IMR-90 (cell line): ENCODE data around the gene DVL1. TPM values are rescaled to one million over a fixed set of nuclear protein-coding genes. Genes with fewer than 3 reads are reported as not detected.

Experiments
- ATAC-seq: fragments of 200-7000 bp; cut with Tn5 transposase; 2 replicates; pipeline ENCODE4 v1.9.1; 2020; ENCODE audit warnings: low read depth, mild to moderate bottlenecking, moderate library complexity
- BruUV-seq: library from RNA; stranded (reverse); fragments of 400-500 nt; replicated peaks from 2 replicates; lab custom pipeline; 2021; lab: Mats Ljungman, UMichigan
- CTCF ChIA-PET: fragments of 300-600 bp; formaldehyde crosslinking; extraction: SDS; loops from one replicate; lab custom pipeline; 2021; ENCODE audit warnings: antibody characterized with exemption; lab: Yijun Ruan, JAX
- POLR2A ChIA-PET: fragments of 300-600 bp; sonication (Branson Sonifier 250); formaldehyde crosslinking; loops from one replicate; lab custom pipeline; 2022; ENCODE audit warnings: antibody characterized with exemption; ENCODE audit not compliant: unreplicated experiment; lab: Charles Lee
- DNase-seq: peaks from one replicate; pipeline ENCODE4 v3.0.0; 2013
- H2AFZ ChIP-seq: replicated peaks from 2 replicates; pipeline ENCODE3; 2013; ENCODE audit warnings: low read length, mild to moderate bottlenecking; ENCODE audit not compliant: poor library complexity
- H2AK5ac ChIP-seq: 2 replicates; pipeline ENCODE4 v1.6.1; 2013; ENCODE audit warnings: low read depth, low read length, inconsistent platforms
- H2AK9ac ChIP-seq: replicated peaks from 2 replicates; pipeline ENCODE3; 2013; ENCODE audit warnings: mild to moderate bottlenecking, low read depth, low read length, moderate library complexity; ENCODE audit not compliant: poor library complexity
- H2BK120ac ChIP-seq: 2 replicates; pipeline ENCODE4 v1.6.1; 2013; ENCODE audit warnings: low read depth, low read length, inconsistent platforms
- H2BK15ac ChIP-seq: 3 replicates; pipeline ENCODE4 v1.6.1; 2013; ENCODE audit warnings: low read depth, low read length, inconsistent platforms
- H2BK20ac ChIP-seq: 2 replicates; pipeline ENCODE4 v1.6.1; 2013; ENCODE audit warnings: low read depth, mild to moderate bottlenecking, inconsistent platforms, low read length, moderate library complexity
- H2BK5ac ChIP-seq: 2 replicates; pipeline ENCODE4 v1.6.1; 2013; ENCODE audit warnings: mild to moderate bottlenecking, low read depth, low read length, inconsistent platforms; ENCODE audit not compliant: poor library complexity, severe bottlenecking
- H3K14ac ChIP-seq: replicated peaks from 2 replicates; pipeline ENCODE4 v1.6.1; 2013; ENCODE audit warnings: low read depth, low read length, inconsistent platforms
- H3K18ac ChIP-seq: 2 replicates; pipeline ENCODE4 v1.6.1; 2013; ENCODE audit warnings: low read depth, low read length, control low read depth
- H3K23ac ChIP-seq: 2 replicates; pipeline ENCODE4 v1.6.1; 2013; ENCODE audit warnings: low read depth, low read length, inconsistent platforms
- H3K27ac ChIP-seq: 2 replicates; pipeline ENCODE4 v1.5.1; 2013; ENCODE audit warnings: mild to moderate bottlenecking, control low read depth, low read length; ENCODE audit not compliant: insufficient read depth
- H3K27me3 ChIP-seq: 2 replicates; pipeline ENCODE4 v1.6.1; 2013; ENCODE audit warnings: low read length; ENCODE audit not compliant: control insufficient read depth, insufficient read depth
- H3K36me3 ChIP-seq: 2 replicates; pipeline ENCODE4 v1.6.1; 2013; ENCODE audit warnings: low read length, mixed read lengths; ENCODE audit not compliant: control insufficient read depth, insufficient read depth
- H3K4ac ChIP-seq: 2 replicates; pipeline ENCODE4 v1.6.1; 2013; ENCODE audit warnings: low read depth, low read length, inconsistent platforms
- H3K4me1 ChIP-seq: 2 replicates; pipeline ENCODE4 v1.6.1; 2013; ENCODE audit warnings: low read length, mixed read lengths; ENCODE audit not compliant: control insufficient read depth, insufficient read depth
- H3K4me2 ChIP-seq: 2 replicates; pipeline ENCODE4 v1.6.1; 2013; ENCODE audit warnings: low read depth, mild to moderate bottlenecking, control low read depth, low read length, moderate library complexity
- H3K4me3 ChIP-seq: 2 replicates; pipeline ENCODE4 v1.5.1; 2013; ENCODE audit warnings: low read depth, mild to moderate bottlenecking, control low read depth, low read length, moderate library complexity; ENCODE audit not compliant: insufficient read depth
- H3K56ac ChIP-seq: 2 replicates; pipeline ENCODE4 v1.6.1; 2013; ENCODE audit warnings: low read length, inconsistent platforms; ENCODE audit not compliant: insufficient read depth; ENCODE audit errors: extremely low read depth
- H3K79me1 ChIP-seq, 2 experiments: 2 replicates each; pipeline ENCODE4 v1.6.1; 2013; ENCODE audit warnings: low read length in 2 of 2, inconsistent platforms in 1 of 2, low read depth in 1 of 2
- H3K9ac ChIP-seq: 2 replicates; pipeline ENCODE4 v1.6.1; 2013; ENCODE audit warnings: low read depth, low read length, control low read depth
- H3K9me1 ChIP-seq: 2 replicates; pipeline ENCODE4 v1.6.1; 2013; ENCODE audit warnings: low read length, inconsistent platforms; ENCODE audit not compliant: insufficient read depth
- H3K9me3 ChIP-seq: 2 replicates; pipeline ENCODE4 v1.6.1; 2013; ENCODE audit warnings: low read length; ENCODE audit not compliant: control insufficient read depth, insufficient read depth
- H4K20me1 ChIP-seq: 2 replicates; pipeline ENCODE4 v1.6.1; 2013; ENCODE audit warnings: low read length, inconsistent platforms; ENCODE audit not compliant: insufficient read depth
- H4K5ac ChIP-seq: 2 replicates; pipeline ENCODE4 v1.6.1; 2013; ENCODE audit warnings: mild to moderate bottlenecking, low read depth, low read length, control low read depth
- H4K8ac ChIP-seq, 2 experiments: 2 replicates each; pipeline ENCODE4 v1.6.1; 2013; ENCODE audit warnings: low read depth in 2 of 2, low read length in 2 of 2, control low read depth in 1 of 2, inconsistent platforms in 1 of 2
- H4K91ac ChIP-seq: 2 replicates; pipeline ENCODE4 v1.6.1; 2013; ENCODE audit warnings: low read depth, low read length, inconsistent platforms; ENCODE audit not compliant: insufficient read depth
- BHLHE40 ChIP-seq: fragments of 150-350 bp; IDR thresholded peaks from 2 replicates; pipeline ENCODE4 v1.6.1; 2016; ENCODE audit warnings: mild to moderate bottlenecking, low read depth, low read length
- CHD1 ChIP-seq: IDR thresholded peaks from 2 replicates; pipeline ENCODE4 v1.6.1; 2012; ENCODE audit warnings: low read depth, low read length, improper control_type of control experiment
- MAFK ChIP-seq: IDR thresholded peaks from 2 replicates; pipeline ENCODE4 v1.6.1; 2012; ENCODE audit warnings: low read depth, low read length, improper control_type of control experiment
- MXI1 ChIP-seq: IDR thresholded peaks from 2 replicates; pipeline ENCODE4 v1.6.1; 2012; ENCODE audit warnings: low read depth, mild to moderate bottlenecking, low read length, moderate library complexity, borderline replicate concordance
- NFE2L2 ChIP-seq: fragments of 150-350 bp; IDR thresholded peaks from 2 replicates; pipeline ENCODE4 v1.6.1; 2016; ENCODE audit warnings: low read depth, mild to moderate bottlenecking, low read length
- POLR2A ChIP-seq: IDR thresholded peaks from 2 replicates; pipeline ENCODE4 v1.6.1; 2012; ENCODE audit warnings: mild to moderate bottlenecking, low read depth, low read length
- RAD21 ChIP-seq: IDR thresholded peaks from 2 replicates; pipeline ENCODE4 v1.6.1; 2012; ENCODE audit warnings: low read length, improper control_type of control experiment
- SMC3 ChIP-seq: fragments of 150-350 bp; IDR thresholded peaks from 2 replicates; pipeline ENCODE4 v1.6.1; 2016; ENCODE audit warnings: low read depth, mild to moderate bottlenecking, antibody characterized with exemption, low read length, moderate library complexity
- WGBS, 2 experiments: methylation state at CpG; one replicate each; pipeline versions ENCODE4 v1.1.5 to v1.1.7; 2013; ENCODE audit warnings: missing lambda C conversion rate in 2 of 2; ENCODE audit not compliant: insufficient read length in 1 of 2; ENCODE audit errors: extremely low coverage in 2 of 2; 5-methylcytosine and 5-hydroxymethylcytosine counted together
- dilution Hi-C: fragments of 300-500 bp; cut with HindIII; formaldehyde crosslinking; loops from one replicate; pipeline ENCODE4 v1.14.3; 2018; ENCODE audit warnings: low sequenced_read_pairs; ENCODE audit not compliant: unreplicated experiment
- in situ Hi-C: fragments of 300-500 bp; cut with MboI; formaldehyde crosslinking; loops from 3 replicates; pipeline ENCODE4 v1.14.3; 2019; ENCODE audit warnings: low sequenced_read_pairs, inconsistent platforms, mixed read lengths
- intact Hi-C: fragments of 100-400 bp; cut with micrococcal nuclease; formaldehyde crosslinking; loops from 2 replicates; pipeline ENCODE4 v1.10.0; 2022
- polyA plus RNA-seq, 3 experiments: library from polyadenylated mRNA; depleted of rRNA; stranded (reverse); fragments of >200 nt; gene quantifications; 2 replicates each; pipeline ENCODE4 v1.2.3, GENCODE V29; 2012; ENCODE audit warnings: low replicate concordance in 1 of 3
- total RNA-seq: library from RNA; depleted of rRNA; stranded (reverse); fragments of >200 nt; gene quantifications from 2 replicates; pipeline ENCODE4 v1.2.3, GENCODE V29; 2012
- TF ChIP-seq, protein P1 (sequence below): fragments of 150-350 bp; IDR thresholded peaks from 2 replicates; pipeline ENCODE4 v1.6.1; 2017; ENCODE audit warnings: mild to moderate bottlenecking, antibody characterized with exemption, low read length, low read depth
- TF ChIP-seq, protein P2 (sequence below): conservative IDR thresholded peaks from 2 replicates; pipeline ENCODE4 v1.5.1; 2012; ENCODE audit warnings: mild to moderate bottlenecking, low read depth, low read length, improper control_type of control experiment

DVL1 gene
- total and polyA plus RNA-seq, 2 of the 4 experiments (the other 2 are of a cell fraction) = 27.2 to 35.9 TPM

DNA sequence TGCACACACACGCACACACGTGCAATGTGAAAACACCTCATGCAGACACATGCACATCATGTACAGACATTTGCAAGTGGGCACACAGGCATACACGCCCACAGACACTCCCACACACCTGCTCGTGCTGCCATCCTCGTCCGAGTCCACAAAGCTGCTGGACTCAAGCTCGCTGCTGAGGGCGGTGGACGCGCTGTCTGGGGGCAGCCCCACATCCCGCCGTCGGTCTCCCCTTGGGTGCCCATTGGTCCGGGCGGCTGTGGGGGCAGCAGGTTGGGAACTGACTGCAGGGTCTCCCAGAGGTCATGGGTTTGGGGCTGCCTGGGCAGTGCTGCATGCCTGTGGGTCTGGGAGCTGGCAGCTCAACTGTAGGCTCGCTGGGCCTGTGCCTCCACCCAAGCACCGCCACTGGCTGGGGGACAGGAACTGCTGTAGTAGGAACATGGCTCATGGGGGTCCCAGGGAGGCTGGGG is 7.6 kb downstream of the DVL1 start:
- Histone ChIP-seq H3K9me1 (peaks cover 13% of the 10 kb centered on the region), H2AFZ (no peak overlapping the region), H3K27me3 (no peaks in the 10 kb centered on the region), H2AK9ac (no peak overlapping the region), H4K91ac (no peak overlapping the region), H2AK5ac (no peak overlapping the region), H3K14ac (no peak overlapping the region), H3K56ac (no peak overlapping the region), H3K18ac (no peak overlapping the region), H3K4me3 (no peak overlapping the region), H2BK5ac (no peak overlapping the region), H4K5ac (no peak overlapping the region), H2BK20ac (no peak overlapping the region), H2BK120ac (no peak overlapping the region), H3K4me2 (no peak overlapping the region), H3K9ac (no peak overlapping the region), H3K79me1 (peaks cover 12 to 54% of the 10 kb centered on the region in 2 experiments), H3K4ac (no peak overlapping the region), H3K4me1 (peaks cover 18% of the 10 kb centered on the region), H3K23ac (no peak overlapping the region), H3K36me3 (peaks cover 41% of the 10 kb centered on the region), H2BK15ac (no peak overlapping the region), H3K27ac (no peak overlapping the region), H4K8ac (no peak overlapping the region), H3K9me3 (no peaks in the 10 kb centered on the region), H4K20me1 (peaks cover 49% of the 10 kb centered on the region)
- WGBS, 2 experiments = 97% methylated on average over 11 of the region's 17 CpGs; no CpG with 5 or more reads in 1 of the 2 experiments
- POLR2A ChIA-PET = no interaction called here
- no peak for DNase-seq
- ATAC-seq = no peak
- CTCF ChIA-PET = no interaction called here
- no peak for TF ChIP-seq RAD21
- no peak for TF ChIP-seq MXI1
- TF ChIP-seq POLR2A = no peak
- TF ChIP-seq CHD1 = no peak
- no peak for TF ChIP-seq SMC3
- no peak for TF ChIP-seq BHLHE40
- TF ChIP-seq MAFK = no peak
- TF ChIP-seq, protein P1, sequence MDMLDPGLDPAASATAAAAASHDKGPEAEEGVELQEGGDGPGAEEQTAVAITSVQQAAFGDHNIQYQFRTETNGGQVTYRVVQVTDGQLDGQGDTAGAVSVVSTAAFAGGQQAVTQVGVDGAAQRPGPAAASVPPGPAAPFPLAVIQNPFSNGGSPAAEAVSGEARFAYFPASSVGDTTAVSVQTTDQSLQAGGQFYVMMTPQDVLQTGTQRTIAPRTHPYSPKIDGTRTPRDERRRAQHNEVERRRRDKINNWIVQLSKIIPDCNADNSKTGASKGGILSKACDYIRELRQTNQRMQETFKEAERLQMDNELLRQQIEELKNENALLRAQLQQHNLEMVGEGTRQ = no peak
- no peak for TF ChIP-seq NFE2L2
- TF ChIP-seq, protein P2, sequence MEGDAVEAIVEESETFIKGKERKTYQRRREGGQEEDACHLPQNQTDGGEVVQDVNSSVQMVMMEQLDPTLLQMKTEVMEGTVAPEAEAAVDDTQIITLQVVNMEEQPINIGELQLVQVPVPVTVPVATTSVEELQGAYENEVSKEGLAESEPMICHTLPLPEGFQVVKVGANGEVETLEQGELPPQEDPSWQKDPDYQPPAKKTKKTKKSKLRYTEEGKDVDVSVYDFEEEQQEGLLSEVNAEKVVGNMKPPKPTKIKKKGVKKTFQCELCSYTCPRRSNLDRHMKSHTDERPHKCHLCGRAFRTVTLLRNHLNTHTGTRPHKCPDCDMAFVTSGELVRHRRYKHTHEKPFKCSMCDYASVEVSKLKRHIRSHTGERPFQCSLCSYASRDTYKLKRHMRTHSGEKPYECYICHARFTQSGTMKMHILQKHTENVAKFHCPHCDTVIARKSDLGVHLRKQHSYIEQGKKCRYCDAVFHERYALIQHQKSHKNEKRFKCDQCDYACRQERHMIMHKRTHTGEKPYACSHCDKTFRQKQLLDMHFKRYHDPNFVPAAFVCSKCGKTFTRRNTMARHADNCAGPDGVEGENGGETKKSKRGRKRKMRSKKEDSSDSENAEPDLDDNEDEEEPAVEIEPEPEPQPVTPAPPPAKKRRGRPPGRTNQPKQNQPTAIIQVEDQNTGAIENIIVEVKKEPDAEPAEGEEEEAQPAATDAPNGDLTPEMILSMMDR = no peak
- in situ Hi-C loops (no loop called here), dilution Hi-C loops (no loop called here), intact Hi-C loops (no loop called here)
- BruUV-seq = no TSS peak
